GM12873 (cell line): Measurements from ENCODE around the gene SPATA9.

ENCODE experiments used
- CTCF ChIP-seq: IDR thresholded peaks from 2 replicates; pipeline ENCODE4 v1.5.1; 2012; ENCODE audit warnings: low read depth, mild to moderate bottlenecking, moderate library complexity, low read length, control low read depth; ENCODE audit not compliant: insufficient read depth; ENCODE audit errors: missing control alignments

Gene SPATA9

GRCh38 chr5:95668728-95669127, 14.1 kb downstream of the SPATA9 start:
- TF ChIP-seq CTCF: no peak

- no peak for TF ChIP-seq CTCF
These were observed 14.6 kb downstream of the SPATA9 start for GRCh38 chr5:95668216-95668615.

GRCh38 chr5:95667678-95668077, 15.1 kb downstream of the SPATA9 start:
- no peak for TF ChIP-seq CTCF

- no peak for TF ChIP-seq CTCF
These were observed 15.7 kb downstream of the SPATA9 start for GRCh38 chr5:95667061-95667618.

GRCh38 chr5:95664204-95664786, 18.5 kb downstream of the SPATA9 start:
- TF ChIP-seq CTCF: peak; percentile 69

- TF ChIP-seq CTCF: no peak
These were observed 19.8 kb downstream of the SPATA9 start for GRCh38 chr5:95662946-95663345.

GRCh38 chr5:95660060-95660459, 22.7 kb downstream of the SPATA9 start:
- TF ChIP-seq CTCF: no peak
